T-helper 1 cell (primary cell): Measurements from ENCODE around the gene RMDN2.

Experiments
- DNase-seq, 5 donors: peaks; one replicate each; pipeline ENCODE4 v3.0.0-alpha.2; 2012 to 2020

The RMDN2 gene

GRCh38 chr2:38056216-38056615 lies 131.1 kb downstream of the RMDN2 start:
- DNase-seq = no peak

- DNase-seq = no peak
Measured at GRCh38 chr2:38057651-38058410, 132.7 kb downstream of the RMDN2 start.

GRCh38 chr2:38060236-38061018 lies 135.3 kb downstream of the RMDN2 start:
- DNase-seq = no peak

GRCh38 chr2:38064801-38065501 lies 139.9 kb downstream of the RMDN2 start:
- no peak for DNase-seq

- no peak for DNase-seq
Measured at GRCh38 chr2:38065502-38066135, 140.5 kb downstream of the RMDN2 start.

GRCh38 chr2:38066421-38067115 lies 141.5 kb downstream of the RMDN2 start:
- no peak for DNase-seq
